Endothelial cell of umbilical vein (primary cell): ENCODE results near the gene NRXN3. TPM values are rescaled to one million over a fixed set of nuclear protein-coding genes. Genes with fewer than 3 reads are reported as not detected.

Experiments
- BruUV-seq: library from RNA; stranded (reverse); fragments of 400-500 nt; replicated peaks from 2 replicates; lab custom pipeline; 2021; lab: Mats Ljungman, UMichigan
- CTCF ChIA-PET: fragments of 300-600, 350-600 bp; sonication (Branson Sonifier 250); formaldehyde crosslinking; loops from one replicate; lab custom pipeline; 2021; ENCODE audit warnings: antibody characterized with exemption, inconsistent platforms; lab: Charles Lee
- POLR2A ChIA-PET: fragments of 300-600, 350-600 bp; sonication (Branson Sonifier 250); formaldehyde crosslinking; loops from one replicate; lab custom pipeline; 2021; ENCODE audit warnings: antibody characterized with exemption, inconsistent platforms; lab: Charles Lee
- DNase-seq: peaks from one replicate; pipeline ENCODE4 v3.0.0-alpha.2; 2011; ENCODE audit warnings: low read depth, low spot score
- FAIRE-seq: peaks from 2 replicates; lab custom pipeline; 2011; peaks lifted over from hg19 to GRCh38; lab: Jason Lieb, UNC
- H2AFZ ChIP-seq: 2 replicates; pipeline ENCODE4 v1.6.0; 2012; ENCODE audit warnings: low read depth, low read length, control low read depth, inconsistent platforms
- H3K27ac ChIP-seq: 2 replicates; pipeline ENCODE4 v1.5.1; 2011; ENCODE audit warnings: low read depth, mild to moderate bottlenecking, control low read depth, low read length, moderate library complexity; ENCODE audit not compliant: insufficient read depth
- H3K27me3 ChIP-seq, 2 experiments: 2 replicates each; pipeline versions ENCODE4 v1.6.0 to v1.6.1; 2011; ENCODE audit warnings: low read length in 2 of 2, mixed read lengths in 1 of 2; ENCODE audit not compliant: control insufficient read depth in 2 of 2, insufficient read depth in 2 of 2
- H3K36me3 ChIP-seq, 2 experiments: 2 replicates in 1 of 2; 3 replicates in 1 of 2; pipeline ENCODE4 v1.5.1; 2011; ENCODE audit warnings: low read length in 2 of 2, mild to moderate bottlenecking in 1 of 2, moderate library complexity in 1 of 2; ENCODE audit not compliant: control insufficient read depth in 2 of 2, insufficient read depth in 2 of 2; ENCODE audit errors: extremely low read depth in 1 of 2
- H3K4me1 ChIP-seq: 3 replicates; pipeline ENCODE4 v1.5.1; 2011; ENCODE audit warnings: mild to moderate bottlenecking, low read length; ENCODE audit not compliant: control insufficient read depth, insufficient read depth; ENCODE audit errors: extremely low read depth
- H3K4me2 ChIP-seq: 2 replicates; pipeline ENCODE4 v1.6.1; 2011; ENCODE audit warnings: low read length, control low read depth, mixed read lengths; ENCODE audit not compliant: insufficient read depth
- H3K4me3 ChIP-seq, 3 experiments: fragments of 200-600 bp in 1 of 3; sonication (generic), shearing (Covaris generic) in 1 of 3; replicated peaks in 1 of 3; 2 replicates each; pipeline ENCODE4 v1.5.1; 2011 to 2016; ENCODE audit warnings: control low read depth in 3 of 3, low read length in 3 of 3, mild to moderate bottlenecking in 2 of 3, inconsistent platforms in 1 of 3, low read depth in 1 of 3, moderate library complexity in 1 of 3; ENCODE audit not compliant: insufficient read depth in 1 of 3
- H3K79me2 ChIP-seq: 2 replicates; pipeline ENCODE4 v1.6.0; 2012; ENCODE audit warnings: low read length, inconsistent platforms; ENCODE audit not compliant: control insufficient read depth, insufficient read depth
- H3K9ac ChIP-seq: replicated peaks from 2 replicates; pipeline ENCODE3; 2011; ENCODE audit warnings: low read length, control low read depth; ENCODE audit not compliant: insufficient read depth; ENCODE audit errors: extremely low read depth
- H3K9me1 ChIP-seq: replicated peaks from 3 replicates; pipeline ENCODE4 v1.6.0; 2011; ENCODE audit warnings: mild to moderate bottlenecking, low read length; ENCODE audit not compliant: control insufficient read depth, insufficient read depth; ENCODE audit errors: extremely low read depth
- H3K9me3 ChIP-seq: replicated peaks from 2 replicates; pipeline ENCODE4 v1.5.1; 2012; ENCODE audit warnings: low read length, inconsistent platforms; ENCODE audit not compliant: control insufficient read depth, insufficient read depth
- H4K20me1 ChIP-seq: replicated peaks from 2 replicates; pipeline ENCODE3; 2011; ENCODE audit warnings: mild to moderate bottlenecking, low read length; ENCODE audit not compliant: control insufficient read depth, insufficient read depth; ENCODE audit errors: extremely low read depth
- EZH2 ChIP-seq: IDR thresholded peaks from 2 replicates; pipeline ENCODE4 v1.6.1; 2012; ENCODE audit warnings: borderline replicate concordance, low read depth, mild to moderate bottlenecking, moderate library complexity, low read length, inconsistent platforms; ENCODE audit not compliant: severe bottlenecking
- FOS ChIP-seq: IDR thresholded peaks from 2 replicates; pipeline ENCODE4 v1.6.1; 2011; ENCODE audit warnings: mild to moderate bottlenecking, low read length, moderate library complexity, borderline replicate concordance; ENCODE audit not compliant: insufficient read depth
- GATA2 ChIP-seq: IDR thresholded peaks from 2 replicates; pipeline ENCODE4 v1.7.0; 2011; ENCODE audit warnings: low read depth, mild to moderate bottlenecking, moderate library complexity, mixed read lengths, low read length; ENCODE audit not compliant: insufficient read length, insufficient read depth
- JUN ChIP-seq: IDR thresholded peaks from 2 replicates; pipeline ENCODE4 v1.6.1; 2011; ENCODE audit warnings: borderline replicate concordance, low read depth; ENCODE audit not compliant: insufficient read length, insufficient read depth
- MAX ChIP-seq: IDR thresholded peaks from 2 replicates; pipeline ENCODE4 v1.6.1; 2011; ENCODE audit not compliant: insufficient read depth, insufficient read length
- MYC ChIP-seq: IDR thresholded peaks from one replicate; pipeline ENCODE4 v1.6.1; 2011; ENCODE audit warnings: mild to moderate bottlenecking, low read depth, low read length
- POLR2A ChIP-seq: IDR thresholded peaks from 2 replicates; pipeline ENCODE4 v1.6.1; 2012; ENCODE audit warnings: low read depth, mild to moderate bottlenecking, control low read depth, low read length
- POLR2AphosphoS5 ChIP-seq: IDR thresholded peaks from 2 replicates; pipeline ENCODE4 v1.6.1; 2012; ENCODE audit warnings: low read depth, mild to moderate bottlenecking, control low read depth, low read length, moderate library complexity; ENCODE audit not compliant: insufficient read depth
- dilution Hi-C: fragments of 300-500 bp; cut with MboI; formaldehyde crosslinking; loops from one replicate; pipeline ENCODE4 v1.15.0; 2019; ENCODE audit warnings: low sequenced_read_pairs; ENCODE audit not compliant: extremely low pct_ligation_motif_present
- intact Hi-C: fragments of 100-400 bp; cut with micrococcal nuclease; formaldehyde crosslinking; loops from one replicate; pipeline ENCODE4 v1.10.0; 2022
- polyA plus RNA-seq, 4 experiments: library from polyadenylated mRNA; depleted of rRNA in 3 of 4; stranded (reverse) in 3 of 4; unstranded in 1 of 4; fragments of >200 nt; gene quantifications; 2 replicates each; pipeline versions ENCODE4 v1.2.1 to v1.2.3, GENCODE V29; 2011 to 2012; ENCODE audit warnings: missing spikeins in 1 of 4
- total RNA-seq: library from RNA; stranded (reverse); gene quantifications from 2 replicates; pipeline ENCODE4 v1.2.3, GENCODE V29; 2021
- TF ChIP-seq, protein P1 (sequence below), 2 donors: IDR thresholded peaks; 1 replicate in 1 of 2; 2 replicates in 1 of 2; pipeline ENCODE4 v1.5.1; 2011; ENCODE audit warnings: low read length in 2 of 2, mild to moderate bottlenecking in 2 of 2, moderate library complexity in 2 of 2, control low read depth in 1 of 2, inconsistent platforms in 1 of 2, low read depth in 1 of 2; ENCODE audit not compliant: insufficient read depth in 1 of 2; ENCODE audit errors: extremely low read depth in 1 of 2

The NRXN3 gene
- total and polyA plus RNA-seq, 2 donors (not counting 3 experiments of a cell fraction or from before 2014, with no cell fraction given) = 0.72 to 4.2 TPM

DNA sequence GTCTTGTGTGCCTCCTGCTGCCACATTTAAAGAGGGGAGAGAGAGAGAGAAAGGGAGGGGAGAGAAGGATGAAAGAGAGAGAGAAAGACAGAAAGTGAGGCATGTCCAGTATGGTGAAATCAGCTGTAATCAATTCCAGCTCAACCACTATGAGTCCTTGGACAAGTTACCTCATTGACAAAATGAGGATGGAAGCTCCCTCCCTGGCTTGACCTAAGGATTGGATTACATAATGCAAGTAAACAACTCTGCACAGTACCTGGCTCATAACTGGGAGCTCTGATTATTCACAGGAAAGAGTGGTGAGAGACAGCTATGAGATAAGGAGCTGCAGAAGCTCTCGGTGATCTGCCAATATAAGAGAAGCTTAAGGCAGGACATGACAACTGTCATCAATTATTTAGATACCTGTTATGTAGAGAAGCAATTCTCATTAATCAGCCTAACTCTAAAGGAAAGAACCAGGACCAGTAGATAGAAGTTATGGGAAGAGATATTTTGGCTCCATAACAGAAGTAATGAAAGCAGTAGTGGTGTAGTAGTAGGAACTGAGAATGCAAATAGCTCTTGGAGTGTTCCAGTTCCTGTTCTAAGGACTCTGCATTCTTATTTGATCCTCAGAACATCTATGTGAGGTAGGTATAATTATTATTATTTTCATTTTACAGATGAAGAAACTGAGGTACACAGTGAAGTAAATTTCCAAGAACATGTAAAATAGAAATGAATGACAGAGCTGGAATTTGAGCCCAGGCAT is 1249.6 kb downstream of the NRXN3 start:
- Histone ChIP-seq H3K9me1 (no peaks in the 10 kb centered on the region), H3K79me2 (no peaks in the 10 kb centered on the region), H3K4me2 (no peak overlapping the region), H3K9me3 (no peaks in the 10 kb centered on the region), H3K4me1 (peaks cover 5% of the 10 kb centered on the region), H3K4me3 (no peak overlapping the region), H2AFZ (no peak overlapping the region), H3K27me3 (no peaks in the 10 kb centered on the region), H3K9ac (no peak overlapping the region), H3K36me3 (no peaks in the 10 kb centered on the region), H4K20me1 (no peaks in the 10 kb centered on the region), H3K27ac (no peak overlapping the region)
- BruUV-seq = no TSS peak
- POLR2A ChIA-PET = no interaction called here
- CTCF ChIA-PET = interaction anchor here (1.5 kb wide), 1 partner anchor 11 kb away, joined by 4 read pairs; no protein-coding TSS in a partner anchor
- intact Hi-C loops (no loop called here), dilution Hi-C loops (no loop called here)
- no peak for FAIRE-seq
- TF ChIP-seq GATA2 (no peak), MYC (no peak), POLR2A (no peak), EZH2 (no peak), FOS (no peak), JUN (no peak), POLR2AphosphoS5 (no peak), MAX (no peak)
- TF ChIP-seq, protein P1, sequence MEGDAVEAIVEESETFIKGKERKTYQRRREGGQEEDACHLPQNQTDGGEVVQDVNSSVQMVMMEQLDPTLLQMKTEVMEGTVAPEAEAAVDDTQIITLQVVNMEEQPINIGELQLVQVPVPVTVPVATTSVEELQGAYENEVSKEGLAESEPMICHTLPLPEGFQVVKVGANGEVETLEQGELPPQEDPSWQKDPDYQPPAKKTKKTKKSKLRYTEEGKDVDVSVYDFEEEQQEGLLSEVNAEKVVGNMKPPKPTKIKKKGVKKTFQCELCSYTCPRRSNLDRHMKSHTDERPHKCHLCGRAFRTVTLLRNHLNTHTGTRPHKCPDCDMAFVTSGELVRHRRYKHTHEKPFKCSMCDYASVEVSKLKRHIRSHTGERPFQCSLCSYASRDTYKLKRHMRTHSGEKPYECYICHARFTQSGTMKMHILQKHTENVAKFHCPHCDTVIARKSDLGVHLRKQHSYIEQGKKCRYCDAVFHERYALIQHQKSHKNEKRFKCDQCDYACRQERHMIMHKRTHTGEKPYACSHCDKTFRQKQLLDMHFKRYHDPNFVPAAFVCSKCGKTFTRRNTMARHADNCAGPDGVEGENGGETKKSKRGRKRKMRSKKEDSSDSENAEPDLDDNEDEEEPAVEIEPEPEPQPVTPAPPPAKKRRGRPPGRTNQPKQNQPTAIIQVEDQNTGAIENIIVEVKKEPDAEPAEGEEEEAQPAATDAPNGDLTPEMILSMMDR (IDR thresholded peaks at IDR 0.05; ENCODE audit: extremely low read depth in 1 of 2, insufficient read depth in 1 of 2, low read depth in 1 of 2, low read length in 2 of 2) = no peak
- DNase-seq = no peak
